A549 (cell line): ENCODE results near the gene AP5B1. TPM values are rescaled to one million over a fixed set of nuclear protein-coding genes. Genes with fewer than 3 reads are reported as not detected.

Experiments used
- ATAC-seq, 2 experiments: fragments of 200-7000 bp in 1 of 2; fragments of >200 bp in 1 of 2; cut with Nextera tagmentation in 1 of 2; cut with Tn5 transposase in 1 of 2; 3 replicates each; pipeline versions ENCODE4 v1.8.0 to v1.9.1; 2018 to 2020; ENCODE audit warnings: mild to moderate bottlenecking in 1 of 2, moderate library complexity in 1 of 2
- CTCF ChIA-PET: fragments of 300-600 bp; sonication (Branson Sonifier 250); formaldehyde crosslinking; extraction: SDS; loops from one replicate; lab custom pipeline; 2021; ENCODE audit warnings: antibody characterized with exemption, inconsistent platforms; lab: Yijun Ruan, JAX
- POLR2A ChIA-PET: fragments of 350-600 bp; formaldehyde crosslinking; extraction: SDS; loops from one replicate; lab custom pipeline; 2021; ENCODE audit warnings: antibody characterized with exemption, inconsistent platforms; lab: Yijun Ruan, JAX
- DNase-seq, 2 experiments: peaks; one replicate each; pipeline versions ENCODE4 v3.0.0 to v3.0.0-alpha.2; 2011 to 2016; ENCODE audit warnings: low read depth in 1 of 2, low spot score in 1 of 2
- FAIRE-seq: peaks from 2 replicates; lab custom pipeline; 2011; peaks lifted over from hg19 to GRCh38; lab: Jason Lieb, UNC
- H3K27ac ChIP-seq, 2 experiments: fragments of >200 bp; sonication (Bioruptor Twin); formaldehyde crosslinking; 3 replicates each; pipeline ENCODE4 v1.5.1; 2016 to 2017
- H3K4me1 ChIP-seq: fragments of >200 bp; sonication (Bioruptor Twin); formaldehyde crosslinking; 3 replicates; pipeline ENCODE4 v1.6.1; 2016
- H3K4me2 ChIP-seq: fragments of >200 bp; sonication (Bioruptor Twin); formaldehyde crosslinking; 3 replicates; pipeline ENCODE4 v1.6.1; 2016
- H3K4me3 ChIP-seq: fragments of >200 bp; sonication (Bioruptor Twin); formaldehyde crosslinking; 3 replicates; pipeline ENCODE4 v1.5.1; 2016
- H3K9me3 ChIP-seq: fragments of >200 bp; sonication (Bioruptor Twin); formaldehyde crosslinking; 3 replicates; pipeline ENCODE4 v1.6.1; 2016
- BCL3 ChIP-seq: fragments of >200 bp; sonication (Bioruptor Twin); formaldehyde crosslinking; IDR thresholded peaks from 3 replicates; pipeline ENCODE4 v1.6.1; 2016
- CEBPB ChIP-seq, 2 experiments: fragments of >200 bp in 1 of 2; sonication (Bioruptor Twin) in 1 of 2; formaldehyde crosslinking in 1 of 2; IDR thresholded peaks; 2 replicates each; pipeline ENCODE4 v1.6.1; 2012 to 2016
- CHD2 ChIP-seq: fragments of 150-350 bp; IDR thresholded peaks from 2 replicates; pipeline ENCODE4 v1.6.1; 2014; ENCODE audit warnings: low read length; ENCODE audit not compliant: partially characterized antibody
- CHD4 ChIP-seq: fragments of 200-600 bp; sonication (generic); IDR thresholded peaks from 2 replicates; pipeline ENCODE4 v1.6.1; 2016; ENCODE audit warnings: antibody characterized with exemption, mild to moderate bottlenecking, borderline replicate concordance
- E2F6 ChIP-seq: IDR thresholded peaks from 2 replicates; pipeline ENCODE4 v1.6.1; 2012; ENCODE audit warnings: low read depth, borderline replicate concordance
- EHF ChIP-seq: fragments of 250-450 bp; sonication (Bioruptor Pico); IDR thresholded peaks from 2 replicates; pipeline ENCODE4 v1.5.0; 2020; ENCODE audit warnings: mild to moderate bottlenecking
- EHMT2 ChIP-seq: fragments of 200-600 bp; sonication (generic); IDR thresholded peaks from 2 replicates; pipeline ENCODE4 v1.6.1; 2016; ENCODE audit warnings: antibody characterized with exemption, low read depth, mild to moderate bottlenecking, moderate library complexity
- ELK1 ChIP-seq: fragments of 150-350 bp; IDR thresholded peaks from 2 replicates; pipeline ENCODE4 v1.6.1; 2014; ENCODE audit warnings: low read depth, mild to moderate bottlenecking, low read length
- EP300 ChIP-seq, 2 experiments: fragments of >200 bp; sonication (Bioruptor Twin); formaldehyde crosslinking; IDR thresholded peaks; 2 replicates in 1 of 2; 3 replicates in 1 of 2; pipeline ENCODE4 v1.6.1; 2016 to 2017
- ESRRA ChIP-seq: fragments of 150-350 bp; IDR thresholded peaks from 2 replicates; pipeline ENCODE4 v1.6.1; 2014; ENCODE audit warnings: mild to moderate bottlenecking, low read length, borderline replicate concordance
- FOSB ChIP-seq: fragments of 250-450 bp; sonication (Bioruptor Pico); IDR thresholded peaks from 2 replicates; pipeline ENCODE4 v1.5.0; 2020; ENCODE audit warnings: mild to moderate bottlenecking, moderate library complexity
- FOSL2 ChIP-seq, 2 experiments: fragments of 450-650 bp in 1 of 2; fragments of >200 bp in 1 of 2; sonication (Bioruptor Twin) in 1 of 2; formaldehyde crosslinking; IDR thresholded peaks; 2 replicates each; pipeline versions ENCODE4 v1.5.0 to v1.6.1; 2016 to 2020; ENCODE audit warnings: mild to moderate bottlenecking in 1 of 2, moderate library complexity in 1 of 2
- FOXS1 ChIP-seq: fragments of 250-450 bp; sonication (Bioruptor Pico); IDR thresholded peaks from 2 replicates; pipeline ENCODE4 v1.5.0; 2020; ENCODE audit warnings: mild to moderate bottlenecking, moderate library complexity
- HES2 ChIP-seq: fragments of >200 bp; sonication (Bioruptor Twin); formaldehyde crosslinking; IDR thresholded peaks from 2 replicates; pipeline ENCODE4 v1.6.1; 2016
- HOXB5 ChIP-seq: fragments of 250-450 bp; sonication (Bioruptor Pico); IDR thresholded peaks from 2 replicates; pipeline ENCODE4 v1.5.0; 2020; ENCODE audit warnings: mild to moderate bottlenecking, moderate library complexity
- KDM5A ChIP-seq: fragments of 200-600 bp; sonication (generic); IDR thresholded peaks from 2 replicates; pipeline ENCODE4 v1.6.1; 2016; ENCODE audit warnings: antibody characterized with exemption, mild to moderate bottlenecking
- MAX ChIP-seq: IDR thresholded peaks from 2 replicates; pipeline ENCODE4 v1.6.1; 2012
- MAZ ChIP-seq: fragments of 150-350 bp; IDR thresholded peaks from 2 replicates; pipeline ENCODE4 v1.6.1; 2014; ENCODE audit warnings: antibody characterized with exemption, low read depth, low read length, borderline replicate concordance
- MYC ChIP-seq: IDR thresholded peaks from 2 replicates; pipeline ENCODE4 v1.6.1; 2012; ENCODE audit warnings: mild to moderate bottlenecking, inconsistent platforms, low read length, improper control_type of control experiment, borderline replicate concordance
- NPAS2 ChIP-seq: fragments of 250-450 bp; sonication (Bioruptor Pico); IDR thresholded peaks from 2 replicates; pipeline ENCODE4 v1.8.0; 2022; ENCODE audit warnings: mild to moderate bottlenecking, moderate library complexity, borderline replicate concordance
- NR3C1 ChIP-seq: fragments of >200 bp; sonication (Bioruptor Twin); formaldehyde crosslinking; IDR thresholded peaks from 3 replicates; pipeline ENCODE4 v1.6.1; 2017
- PBX3 ChIP-seq: IDR thresholded peaks from 2 replicates; pipeline ENCODE4 v1.6.1; 2012
- PHF8 ChIP-seq: fragments of 200-600 bp; sonication (generic); IDR thresholded peaks from 2 replicates; pipeline ENCODE4 v1.6.1; 2016; ENCODE audit warnings: low read depth, mild to moderate bottlenecking, antibody characterized with exemption, moderate library complexity, borderline replicate concordance
- RAD21 ChIP-seq, 2 experiments: fragments of >200 bp in 1 of 2; sonication (Bioruptor Twin) in 1 of 2; formaldehyde crosslinking in 1 of 2; IDR thresholded peaks in 1 of 2; conservative IDR thresholded peaks in 1 of 2; 2 replicates in 1 of 2; 3 replicates in 1 of 2; pipeline ENCODE4 v1.6.1; 2012 to 2018; ENCODE audit warnings: inconsistent platforms in 1 of 2
- RNF2 ChIP-seq: fragments of 200-600 bp; sonication (generic); IDR thresholded peaks from 2 replicates; pipeline ENCODE4 v1.6.1; 2016; ENCODE audit warnings: low read depth, mild to moderate bottlenecking, antibody characterized with exemption, moderate library complexity, borderline replicate concordance
- TFCP2L1 ChIP-seq: fragments of 250-450 bp; sonication (Bioruptor Pico); IDR thresholded peaks from 2 replicates; pipeline ENCODE4 v1.5.0; 2021; ENCODE audit warnings: mild to moderate bottlenecking
- ZC3H11A ChIP-seq: fragments of 450-650 bp; IDR thresholded peaks from 2 replicates; pipeline ENCODE4 v1.6.1; 2014; ENCODE audit warnings: antibody characterized with exemption, mild to moderate bottlenecking
- ZSCAN20 ChIP-seq: fragments of 250-450 bp; sonication (Bioruptor Pico); IDR thresholded peaks from 2 replicates; pipeline ENCODE4 v1.8.0; 2022; ENCODE audit warnings: mild to moderate bottlenecking, moderate library complexity
- WGBS: methylation state at CpG from one replicate; pipeline ENCODE4 v1.1.6; 2017; ENCODE audit errors: missing lambda C conversion rate; 5-methylcytosine and 5-hydroxymethylcytosine counted together
- polyA plus RNA-seq, 4 experiments: library from polyadenylated mRNA; depleted of rRNA in 3 of 4; stranded (reverse); fragments of >200 nt; fragmentation: RNase III in 1 of 4; extraction: RNeasy Plus Mini Kit Qiagen cat#74134 plus additional on column Dnase treatment in 1 of 4; gene quantifications; 2 replicates in 3 of 4; 3 replicates in 1 of 4; pipeline ENCODE4 v1.2.3, GENCODE V29; 2011 to 2017

The AP5B1 gene
- polyA plus RNA-seq, 2 of the 4 experiments (the other 2 are of a cell fraction) = 5.2 to 10.2 TPM

- DNase-seq = no peak
- ChIA-PET POLR2A (interaction anchor here (0.5 to 1.6 kb wide), 2 partner anchors 10 to 23 kb away, joined by 3 to 8 read pairs; no protein-coding TSS in a partner anchor), CTCF (interaction anchor here (0.7 to 19.2 kb wide), 9 partner anchors 11 to 164 kb away, joined by 3 to 173 read pairs (median 3); partner anchors contain the start of genes AP5B1 and KAT5)
- Histone ChIP-seq H3K27ac (no peak overlapping the region), H3K4me3 (no peak overlapping the region), H3K4me2 (no peak overlapping the region)
- ATAC-seq = peak; percentile 47 to 55; a peak in 4 of 6 replicates
- FAIRE-seq = no peak
- TF ChIP-seq RNF2 (no peak), MAX (no peak), MYC (no peak), EHMT2 (no peak), HES2 (no peak), ZC3H11A (no peak), ZSCAN20 (CRISPR knock-in tag) (no peak), E2F6 (no peak), BCL3 (no peak), PHF8 (no peak), ESRRA (no peak), CEBPB (IDR thresholded peaks at IDR 0.05) (no peak), EP300 (IDR thresholded peaks at IDR 0.05) (no peak), MAZ (no peak), EHF (CRISPR knock-in tag) (no peak), RAD21 (conservative IDR thresholded peaks at IDR 0.05 in 1 of 2, IDR thresholded peaks at IDR 0.05 in 1 of 2) (no peak), CHD2 (no peak), FOXS1 (CRISPR knock-in tag) (no peak), NPAS2 (no peak)
- TF ChIP-seq, all 56 proteins: peak for 0
- 75% methylated on average over 13 of the region's 13 CpGs for WGBS
- Histone ChIP-seq H3K9me3 (no peaks in the 10 kb centered on the region), H3K4me1 (peaks cover 14% of the 10 kb centered on the region; the same call in 2 of the 3 replicates)
These were observed 9.5 kb upstream of the AP5B1 start for GRCh38 chr11:65790104-65790901.

- no peaks in the 10 kb centered on the region for H3K9me3 ChIP-seq
- DNase-seq = no peak
- H3K4me2 ChIP-seq = no peak overlapping the region
- ChIA-PET CTCF (interaction anchor here (0.6 to 19.2 kb wide), 13 partner anchors 9 to 185 kb away, joined by 3 to 173 read pairs (median 3); partner anchors contain the start of genes AP5B1 and KAT5), POLR2A (interaction anchor here (1.6 kb wide), 1 partner anchor 9 kb away, joined by 8 read pairs; no protein-coding TSS in a partner anchor)
- no peak for TF ChIP-seq HOXB5 (CRISPR knock-in tag)
- TF ChIP-seq FOSB (CRISPR knock-in tag) = no peak
- no peak for TF ChIP-seq EHF (CRISPR knock-in tag)
- TF ChIP-seq CHD4 = no peak
- TF ChIP-seq NR3C1 = no peak
- no peak for TF ChIP-seq FOSL2 (IDR thresholded peaks at IDR 0.05)
- no peak for TF ChIP-seq FOSL2 (CRISPR knock-in tag; IDR thresholded peaks at IDR 0.05)
- no peak for TF ChIP-seq PHF8
- TF ChIP-seq TFCP2L1 (CRISPR knock-in tag) = no peak
- no peak for TF ChIP-seq PBX3
- no peak for TF ChIP-seq FOXS1 (CRISPR knock-in tag)
- no peak for TF ChIP-seq RAD21 (conservative IDR thresholded peaks at IDR 0.05 in 1 of 2, IDR thresholded peaks at IDR 0.05 in 1 of 2)
- no peak for TF ChIP-seq ELK1
- TF ChIP-seq KDM5A = no peak
- ATAC-seq = no peak
- peaks cover 14% of the 10 kb centered on the region; the same call in 2 of the 3 replicates for H3K4me1 ChIP-seq
- no peak for FAIRE-seq
- H3K4me3 ChIP-seq = no peak overlapping the region
- H3K27ac ChIP-seq = no peak overlapping the region
- WGBS = 70% methylated on average over 14 of the region's 14 CpGs
These were observed 8.7 kb upstream of the AP5B1 start for GRCh38 chr11:65789230-65790103.
